ENCODE results near the gene FAHD2B.
"Not testable (repeated sequence)": the region's sequence is repeated elsewhere in the genome, so short reads cannot be mapped to it uniquely, and the experiment has no call there.

FAHD2B gene

DNA sequence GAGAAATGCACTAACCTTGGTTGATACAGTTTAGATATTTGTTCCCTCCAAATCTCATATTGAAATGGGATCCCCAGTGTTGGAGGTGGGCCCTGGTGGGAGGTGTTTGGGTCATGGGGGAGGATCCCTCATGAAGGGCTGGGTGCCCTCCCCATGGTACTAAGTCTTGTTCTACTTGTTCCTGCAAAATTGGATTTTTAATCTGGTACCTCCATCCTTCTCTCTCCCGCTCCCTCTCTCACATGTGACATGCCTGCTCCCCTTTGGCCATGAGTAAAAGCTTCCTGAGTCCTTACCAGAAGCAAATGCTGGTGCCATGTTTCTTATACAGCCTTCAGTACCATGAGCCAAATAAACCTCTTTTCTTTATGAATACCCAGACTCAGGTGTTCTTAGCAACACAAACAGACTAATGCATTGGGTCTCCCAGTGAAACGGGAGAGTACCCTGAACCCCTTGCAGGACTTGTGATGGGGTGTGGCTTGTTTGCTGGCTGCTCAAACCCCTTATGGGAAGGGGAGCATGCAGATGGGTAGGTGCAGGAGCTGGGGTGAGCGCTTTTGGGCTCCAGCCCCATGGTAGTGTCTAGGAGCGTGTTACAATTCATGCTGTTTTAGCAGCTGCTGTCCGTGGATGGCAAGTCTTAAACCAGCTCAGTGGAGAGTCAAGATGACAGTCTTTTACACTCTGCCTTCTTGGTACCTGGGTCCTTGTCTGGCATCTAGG lies 27.2 kb downstream of the FAHD2B start:
- DNase-seq (ENCODE audit: low spot score) = no peak

DNA sequence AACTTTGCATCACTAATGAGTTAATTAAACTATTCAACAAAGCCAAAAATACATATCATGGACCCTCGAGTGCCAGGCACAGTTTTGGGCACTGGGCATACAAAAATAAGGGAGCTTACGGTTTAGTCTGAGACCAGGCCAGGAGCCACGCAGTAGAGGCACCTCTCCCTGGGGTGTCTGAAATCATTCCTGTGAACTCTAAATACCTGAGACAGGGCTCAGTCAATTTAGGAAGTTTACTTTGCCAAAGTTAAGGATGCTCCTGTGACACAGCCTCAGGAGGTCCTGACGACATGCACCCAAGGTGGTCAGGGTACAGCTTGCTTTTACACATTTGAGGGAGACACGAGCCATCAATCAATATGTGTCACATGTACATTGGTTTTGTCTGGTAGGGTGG lies 28.7 kb downstream of the FAHD2B start:
- not testable (repeated sequence) for DNase-seq (ENCODE audit: low spot score)

DNA sequence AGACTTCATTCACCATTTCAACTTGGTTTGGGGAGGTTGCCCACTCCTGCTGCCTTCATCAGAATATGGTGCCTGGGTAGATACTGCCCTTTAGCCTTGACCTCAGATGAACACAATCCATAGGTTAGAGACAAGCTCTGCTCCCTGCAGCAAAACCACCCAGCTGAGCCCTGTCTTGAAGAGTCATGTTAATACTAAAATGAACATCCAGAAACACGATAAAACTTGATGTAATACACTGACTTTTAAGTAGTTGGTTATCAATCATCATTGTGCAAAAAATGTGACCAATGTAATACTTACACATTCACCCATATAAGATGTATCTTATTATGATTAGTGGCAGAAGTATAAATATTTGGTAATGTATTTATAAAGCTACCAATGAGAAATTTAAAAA lies 32.7 kb downstream of the FAHD2B start:
- not testable (repeated sequence) for DNase-seq (ENCODE audit: low spot score)

DNA sequence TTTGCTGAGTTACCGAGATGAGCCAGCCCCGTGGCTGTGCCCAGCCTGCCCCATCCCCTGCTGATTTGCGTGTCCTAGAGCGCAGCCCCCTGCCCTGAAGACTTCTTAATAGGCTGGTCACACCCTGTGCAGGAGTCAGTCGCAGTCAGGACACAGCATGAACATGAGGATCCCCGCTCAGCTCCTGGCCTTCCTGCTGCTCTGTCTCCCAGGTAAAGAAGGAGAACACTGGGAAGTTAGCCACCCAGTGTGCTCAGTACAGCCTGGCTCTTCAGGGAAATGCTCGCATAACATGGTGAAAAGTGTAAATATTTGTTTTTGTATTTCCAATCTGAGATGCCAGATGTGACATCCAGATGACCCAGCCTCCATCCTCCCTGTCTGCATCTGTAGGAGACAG lies 34.9 kb downstream of the FAHD2B start:
- DNase-seq (ENCODE audit: low spot score) = not testable (repeated sequence)

DNA sequence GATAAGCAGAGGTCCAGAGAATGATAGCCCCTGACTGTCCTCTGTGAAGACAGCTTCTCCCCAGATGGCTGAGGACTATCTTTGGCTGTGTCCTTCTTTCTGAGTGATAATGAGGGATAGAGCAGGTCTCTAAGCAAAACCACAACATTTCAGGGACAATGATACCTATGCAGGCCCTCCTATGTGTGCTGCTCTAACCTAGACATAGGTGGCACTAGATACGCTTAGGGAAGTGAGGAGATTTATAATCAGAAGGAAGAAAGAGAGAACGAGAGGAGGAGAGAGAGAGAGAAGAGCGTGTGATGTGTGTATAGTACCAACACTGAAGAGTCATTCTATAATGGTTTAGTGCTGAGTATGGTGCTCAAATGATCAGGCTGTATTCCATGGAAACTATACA lies 38.5 kb downstream of the FAHD2B start:
- DNase-seq (ENCODE audit: low spot score) = not testable (repeated sequence)

DNA sequence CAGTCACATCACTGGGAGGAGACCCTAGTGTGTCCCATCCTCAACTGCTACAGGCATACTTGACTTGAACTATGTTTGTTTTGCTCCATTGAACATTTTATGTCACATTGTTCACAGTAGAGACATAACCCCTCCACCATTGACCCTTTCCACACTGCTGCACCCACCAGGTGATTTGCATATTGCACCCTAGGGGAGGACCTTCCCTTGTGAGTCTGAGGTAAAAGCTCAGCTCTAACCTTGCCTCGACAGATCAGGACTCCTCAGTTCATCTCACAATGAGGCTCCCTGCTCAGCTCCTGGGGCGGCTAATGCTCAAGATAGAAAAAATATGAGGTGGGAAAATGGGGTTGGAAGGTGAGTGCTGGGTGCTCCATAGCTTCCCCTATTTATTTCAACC lies 44.6 kb downstream of the FAHD2B start:
- DNase-seq (ENCODE audit: low spot score) = not testable (repeated sequence)

DNA sequence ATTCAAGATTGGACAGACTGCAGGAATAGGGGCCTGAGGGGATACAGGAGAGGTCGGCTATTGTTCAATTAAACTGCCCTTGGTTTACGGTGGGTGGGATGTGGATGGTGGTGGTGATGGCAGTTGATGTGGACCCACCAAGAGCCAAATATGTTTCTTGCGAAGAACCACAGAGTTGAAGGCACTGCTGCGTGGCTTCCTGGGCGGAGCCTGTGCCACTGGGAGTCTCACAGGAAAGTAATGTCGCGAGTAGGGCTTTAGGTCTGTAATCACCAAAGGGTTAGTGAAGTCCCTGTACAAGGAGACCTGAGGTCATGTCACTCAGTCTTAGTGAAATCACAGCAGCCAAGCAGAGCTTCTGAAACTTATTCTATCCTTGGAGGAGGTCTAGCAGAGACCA lies 46.2 kb downstream of the FAHD2B start:
- not testable (repeated sequence) for DNase-seq (ENCODE audit: low spot score)

DNA sequence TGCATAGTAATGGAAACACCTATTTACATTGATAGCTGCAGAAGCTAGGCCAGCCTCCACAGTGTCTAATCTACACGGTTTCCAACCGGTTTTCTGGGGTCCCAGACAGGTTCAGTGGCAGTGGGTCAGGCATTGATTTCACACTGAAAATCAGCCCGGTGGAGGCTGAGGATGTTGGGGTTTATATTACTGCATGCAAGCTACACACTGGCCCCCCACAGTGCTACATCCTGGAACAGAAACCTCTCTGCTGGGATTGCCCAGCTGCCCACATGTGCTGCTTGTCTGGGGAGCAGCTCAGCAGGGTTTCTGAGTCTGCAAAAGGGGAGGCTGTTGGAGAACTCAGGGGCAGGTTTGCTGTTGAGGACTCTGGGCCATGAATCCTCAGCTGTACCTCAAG lies 48.0 kb downstream of the FAHD2B start:
- not testable (repeated sequence) for DNase-seq (ENCODE audit: low spot score)

DNA sequence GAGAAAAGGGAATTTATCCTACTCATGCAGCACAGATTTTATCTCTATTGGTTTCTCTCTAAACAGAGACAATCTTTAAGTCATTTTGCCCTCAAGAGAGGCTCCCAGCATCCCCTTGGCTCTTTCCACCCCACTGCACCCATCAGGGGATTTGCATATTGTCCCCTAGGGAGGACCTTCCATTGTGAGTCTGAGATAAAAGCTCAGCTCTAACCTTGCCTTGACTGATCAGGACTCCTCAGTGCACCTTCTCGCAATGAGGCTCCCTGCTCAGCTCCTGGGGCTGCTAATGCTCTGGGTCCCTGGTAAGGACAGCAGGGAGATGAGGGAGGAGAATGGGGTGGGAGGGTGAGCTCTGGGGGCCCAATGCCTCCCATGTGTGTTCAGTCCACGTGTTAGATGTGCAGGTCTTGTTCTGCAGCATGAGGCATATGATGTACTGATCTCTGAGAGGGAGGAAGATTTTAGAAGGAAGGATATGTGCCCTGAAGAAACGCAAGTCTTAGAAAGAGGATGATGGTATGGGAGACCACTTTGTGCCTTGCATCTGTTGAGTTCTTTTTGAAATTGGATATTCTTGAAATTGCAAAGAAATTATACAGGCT lies 48.7 kb downstream of the FAHD2B start:
- not testable (repeated sequence) for DNase-seq (ENCODE audit: low spot score)
